ENCODE measurements around the gene NR1D1.

NR1D1 gene

GRCh38 chr17:40074871-40075200, 25.6 kb downstream of the NR1D1 start:
- no peak for DNase-seq

GRCh38 chr17:40074175-40074512, 26.2 kb downstream of the NR1D1 start:
- no peak for DNase-seq

- no peak for DNase-seq
Measured at GRCh38 chr17:40073454-40074174, 26.8 kb downstream of the NR1D1 start.

- DNase-seq, result no peak
Measured at GRCh38 chr17:40072735-40073346, 27.5 kb downstream of the NR1D1 start.

GRCh38 chr17:40072040-40072734, 28.2 kb downstream of the NR1D1 start:
- peak; percentile 88 for DNase-seq

GRCh38 chr17:40071313-40072039, 28.9 kb downstream of the NR1D1 start:
- DNase-seq, result no peak

GRCh38 chr17:40070709-40071312, 29.6 kb downstream of the NR1D1 start:
- DNase-seq, result no peak

GRCh38 chr17:40069751-40070708, 30.4 kb downstream of the NR1D1 start:
- DNase-seq, result no peak

- no peak for DNase-seq
Measured at GRCh38 chr17:40068917-40069750, 31.3 kb downstream of the NR1D1 start.

GRCh38 chr17:40068584-40068916, 31.8 kb downstream of the NR1D1 start:
- no peak for DNase-seq

GRCh38 chr17:40068129-40068581, 32.2 kb downstream of the NR1D1 start:
- no peak for DNase-seq

- no peak for DNase-seq
Measured at GRCh38 chr17:40067710-40068109, 32.7 kb downstream of the NR1D1 start.

- DNase-seq, result no peak
Measured at GRCh38 chr17:40065769-40066510, 34.4 kb downstream of the NR1D1 start.

- DNase-seq, result no peak
Measured at GRCh38 chr17:40064971-40065768, 35.2 kb downstream of the NR1D1 start.

- no peak for DNase-seq
Measured at GRCh38 chr17:40063901-40064531, 36.4 kb downstream of the NR1D1 start.

- DNase-seq, result no peak
Measured at GRCh38 chr17:40063187-40063771, 37.1 kb downstream of the NR1D1 start.

GRCh38 chr17:40062329-40063186, 37.8 kb downstream of the NR1D1 start, which contains the start of gene THRA:
THRA (plus strand) TSS chr17:40062965; CDS start chr17:40074489, 11,524 bp downstream.
- no peak for DNase-seq

Measured in DMS79 (cell line).